BE2C (cell line): ENCODE data around the gene OPTN.

ENCODE experiments used
- DNase-seq: peaks from one replicate; pipeline ENCODE4 v3.0.0-alpha.2; 2020
- H3K27me3 ChIP-seq: fragments of 250-450 bp; sonication (Bioruptor Pico); 2 replicates; pipeline ENCODE4 v1.5.1; 2020; ENCODE audit warnings: mild to moderate bottlenecking
- H3K36me3 ChIP-seq: fragments of 250-450 bp; sonication (Bioruptor Pico); 2 replicates; pipeline ENCODE4 v1.5.1; 2020; ENCODE audit warnings: mild to moderate bottlenecking
- H3K4me1 ChIP-seq: fragments of 250-450 bp; sonication (Bioruptor Pico); 2 replicates; pipeline ENCODE4 v1.5.1; 2020
- H3K4me3 ChIP-seq: 2 replicates; pipeline ENCODE4 v1.5.1; 2011; ENCODE audit warnings: low read depth, low read length
- H3K9me3 ChIP-seq: fragments of 250-450 bp; sonication (Bioruptor Pico); 2 replicates; pipeline ENCODE4 v1.5.1; 2020
- CTCF ChIP-seq: IDR thresholded peaks from 2 replicates; pipeline ENCODE4 v1.5.1; 2012; ENCODE audit warnings: mild to moderate bottlenecking, low read depth, low read length

OPTN gene

GRCh38 chr10:13095094-13095493, 4.9 kb upstream of the OPTN start:
- no peak for DNase-seq
- no peaks in the 10 kb centered on the region for H3K36me3 ChIP-seq
- H3K9me3 ChIP-seq = no peaks in the 10 kb centered on the region
- TF ChIP-seq CTCF = no peak
- H3K4me3 ChIP-seq = no peak overlapping the region
- no peaks in the 10 kb centered on the region for H3K27me3 ChIP-seq
- no peaks in the 10 kb centered on the region for H3K4me1 ChIP-seq

GRCh38 chr10:13095929-13096328, 4.0 kb upstream of the OPTN start:
- H3K4me1 ChIP-seq = no peaks in the 10 kb centered on the region
- no peak overlapping the region for H3K4me3 ChIP-seq
- no peaks in the 10 kb centered on the region for H3K27me3 ChIP-seq
- TF ChIP-seq CTCF = no peak
- H3K9me3 ChIP-seq = no peaks in the 10 kb centered on the region
- no peak for DNase-seq
- H3K36me3 ChIP-seq = no peaks in the 10 kb centered on the region

GRCh38 chr10:13099144-13099665, 758 bp upstream of the OPTN start:
- peak; percentile 64 for TF ChIP-seq CTCF

GRCh38 chr10:13100349-13101294, 659 bp downstream of the OPTN start:
- Histone ChIP-seq H3K36me3 (no peaks in the 10 kb centered on the region), H3K4me3 (peak overlapping the region; percentile 83), H3K4me1 (no peaks in the 10 kb centered on the region), H3K27me3 (no peaks in the 10 kb centered on the region), H3K9me3 (no peaks in the 10 kb centered on the region)
- no peak for TF ChIP-seq CTCF
- DNase-seq = no peak

More at GRCh38 chr10:13099144-13099665, 758 bp upstream of the OPTN start:
- H3K27me3 ChIP-seq = no peaks in the 10 kb centered on the region
- H3K36me3 ChIP-seq = no peaks in the 10 kb centered on the region
- no peaks in the 10 kb centered on the region for H3K4me1 ChIP-seq
- no peaks in the 10 kb centered on the region for H3K9me3 ChIP-seq
- DNase-seq = peak; percentile 69
- H3K4me3 ChIP-seq = peak overlapping the region; percentile 83

GRCh38 chr10:13102002-13102794, 2.2 kb downstream of the OPTN start:
- Histone ChIP-seq H3K4me3 (no peak overlapping the region), H3K27me3 (no peaks in the 10 kb centered on the region), H3K9me3 (no peaks in the 10 kb centered on the region), H3K4me1 (no peaks in the 10 kb centered on the region), H3K36me3 (no peaks in the 10 kb centered on the region)
- no peak for DNase-seq
- TF ChIP-seq CTCF = no peak

- H3K4me1 ChIP-seq = no peaks in the 10 kb centered on the region
- H3K9me3 ChIP-seq = no peaks in the 10 kb centered on the region
- H3K4me3 ChIP-seq = no peak overlapping the region
- no peak for DNase-seq
- no peaks in the 10 kb centered on the region for H3K36me3 ChIP-seq
- H3K27me3 ChIP-seq = no peaks in the 10 kb centered on the region
- no peak for TF ChIP-seq CTCF
Measured at GRCh38 chr10:13103554-13103953, 3.6 kb downstream of the OPTN start.
